PC-3 (cell line): ENCODE measurements around the gene MAGEA2B. TPM values are rescaled to one million over a fixed set of nuclear protein-coding genes. Genes with fewer than 3 reads are reported as not detected.
"Not testable (repeated sequence)": the region's sequence is repeated elsewhere in the genome, so short reads cannot be mapped to it uniquely, and the experiment has no call there.

ENCODE experiments used
- ATAC-seq: fragments of 200-7000 bp; cut with Tn5 transposase; 2 replicates; pipeline ENCODE4 v1.9.1; 2020; ENCODE audit warnings: mild to moderate bottlenecking, moderate library complexity
- BruUV-seq: library from RNA; stranded (reverse); fragments of 400-500 nt; replicated peaks from 2 replicates; lab custom pipeline; 2021; lab: Mats Ljungman, UMichigan
- CTCF ChIA-PET: fragments of 300-600 bp; sonication (Branson Sonifier 250); formaldehyde crosslinking; loops from one replicate; lab custom pipeline; 2022; ENCODE audit warnings: antibody characterized with exemption; lab: Charles Lee
- POLR2A ChIA-PET: fragments of 300-600 bp; sonication (Branson Sonifier 250); formaldehyde crosslinking; loops from one replicate; lab custom pipeline; 2022; ENCODE audit warnings: antibody characterized with exemption; ENCODE audit not compliant: unreplicated experiment; lab: Charles Lee
- DNase-seq: peaks from one replicate; pipeline ENCODE4 v3.0.0-alpha.2; 2015
- H2AFZ ChIP-seq: fragments of 300-600 bp; sonication (generic); 2 replicates; pipeline ENCODE4 v1.6.0; 2016; ENCODE audit warnings: antibody characterized with exemption, low read length
- H3F3A ChIP-seq: fragments of 300-600 bp; sonication (generic); one replicate; pipeline ENCODE4 v1.6.0; 2017; ENCODE audit warnings: antibody characterized with exemption, low read length, control low read depth, mild to moderate bottlenecking; ENCODE audit not compliant: unreplicated experiment
- H3K27ac ChIP-seq: fragments of 300-600 bp; sonication (generic); 2 replicates; pipeline ENCODE4 v1.5.1; 2016; ENCODE audit warnings: mild to moderate bottlenecking, low read length
- H3K27me3 ChIP-seq: fragments of 300-600 bp; sonication (generic); 2 replicates; pipeline ENCODE4 v1.6.1; 2016; ENCODE audit warnings: low read length, mixed read lengths
- H3K36me3 ChIP-seq: fragments of 300-600 bp; sonication (generic); 2 replicates; pipeline ENCODE4 v1.6.1; 2016; ENCODE audit warnings: low read depth, mixed run types, low read length, mixed read lengths
- H3K4me1 ChIP-seq: fragments of 300-600 bp; sonication (generic); 2 replicates; pipeline ENCODE4 v1.5.1; 2016; ENCODE audit warnings: low read length; ENCODE audit not compliant: insufficient read depth
- H3K4me2 ChIP-seq: fragments of 300-600 bp; sonication (generic); 2 replicates; pipeline ENCODE4 v1.6.0; 2016; ENCODE audit warnings: low read length
- H3K4me3 ChIP-seq: fragments of 300-600 bp; sonication (generic); 2 replicates; pipeline ENCODE4 v1.5.1; 2016; ENCODE audit warnings: mild to moderate bottlenecking, low read length, mixed read lengths
- H3K79me2 ChIP-seq: fragments of 300-600 bp; sonication (generic); 2 replicates; pipeline ENCODE4 v1.6.1; 2017; ENCODE audit warnings: low read length, mixed read lengths
- H3K9ac ChIP-seq: fragments of 300-600 bp; sonication (generic); 2 replicates; pipeline ENCODE4 v1.6.0; 2016; ENCODE audit warnings: mild to moderate bottlenecking, low read length
- H3K9me2 ChIP-seq: fragments of 300-600 bp; sonication (generic); replicated peaks from 2 replicates; pipeline ENCODE4 v1.6.1; 2016; ENCODE audit warnings: mixed run types, low read length, mixed read lengths
- H3K9me3 ChIP-seq: fragments of 300-600 bp; sonication (generic); 2 replicates; pipeline ENCODE4 v1.6.1; 2016; ENCODE audit warnings: low read length, mixed read lengths
- H4K20me1 ChIP-seq: fragments of 300-600 bp; sonication (generic); 2 replicates; pipeline ENCODE4 v1.6.1; 2016; ENCODE audit warnings: low read length, mixed read lengths
- CTCF ChIP-seq: fragments of 300-600 bp; sonication (generic); conservative IDR thresholded peaks from 2 replicates; pipeline ENCODE4 v1.5.1; 2017; ENCODE audit warnings: antibody characterized with exemption, low read depth, mild to moderate bottlenecking, low read length
- EZH2 ChIP-seq: fragments of 300-600 bp; sonication (generic); IDR thresholded peaks from one replicate; pipeline ENCODE4 v1.6.1; 2017; ENCODE audit warnings: antibody characterized with exemption, mild to moderate bottlenecking, low read length; ENCODE audit not compliant: unreplicated experiment
- EZH2phosphoT487 ChIP-seq: fragments of 300-600 bp; sonication (generic); IDR thresholded peaks from 2 replicates; pipeline ENCODE4 v1.6.1; 2018; ENCODE audit warnings: mild to moderate bottlenecking, antibody characterized with exemption, low read length, borderline replicate concordance
- intact Hi-C: fragments of 100-400 bp; cut with micrococcal nuclease; formaldehyde crosslinking; loops from 2 replicates; pipeline ENCODE4 v1.9.0; 2023
- total RNA-seq: library from RNA; depleted of rRNA; stranded (reverse); fragments of >200 nt; gene quantifications from 2 replicates; pipeline ENCODE4 v1.2.3, GENCODE V29; 2014

MAGEA2B gene
- total RNA-seq, 1 experiment from 2014 or later, result not detected

- H3K36me3 ChIP-seq, H2AFZ ChIP-seq, BruUV-seq, H3K9ac ChIP-seq, intact Hi-C loops, H3F3A ChIP-seq, DNase-seq, H4K20me1 ChIP-seq, H3K4me3 ChIP-seq, POLR2A ChIA-PET, H3K9me3 ChIP-seq, H3K27me3 ChIP-seq, H3K79me2 ChIP-seq, CTCF ChIA-PET, H3K4me2 ChIP-seq, ATAC-seq, H3K9me2 ChIP-seq, H3K4me1 ChIP-seq, H3K27ac ChIP-seq: not testable (repeated sequence)
Observed at GRCh38 chrX:152700390-152700789, 14.0 kb upstream of the MAGEA2B start.

GRCh38 chrX:152706500-152706899, 7.9 kb upstream of the MAGEA2B start:
- ATAC-seq, H3K4me1 ChIP-seq, H3K9me3 ChIP-seq, H3K27me3 ChIP-seq, H3K9me2 ChIP-seq, H3K36me3 ChIP-seq, POLR2A ChIA-PET, H3K79me2 ChIP-seq, H3K9ac ChIP-seq, BruUV-seq, DNase-seq, intact Hi-C loops, H3K4me2 ChIP-seq, CTCF ChIA-PET, H3K27ac ChIP-seq, H2AFZ ChIP-seq, H3F3A ChIP-seq, H3K4me3 ChIP-seq, H4K20me1 ChIP-seq: not testable (repeated sequence)

- H3K36me3 ChIP-seq, intact Hi-C loops, CTCF ChIA-PET, DNase-seq, H3K9me2 ChIP-seq, H2AFZ ChIP-seq, POLR2A ChIA-PET, H3K4me2 ChIP-seq, H3K79me2 ChIP-seq, H3K27me3 ChIP-seq, H3K4me1 ChIP-seq, H4K20me1 ChIP-seq, H3K4me3 ChIP-seq, H3K27ac ChIP-seq, ATAC-seq, BruUV-seq, H3K9me3 ChIP-seq, H3F3A ChIP-seq, H3K9ac ChIP-seq: not testable (repeated sequence)
Observed at GRCh38 chrX:152709173-152709572, 5.3 kb upstream of the MAGEA2B start, which contains the start of gene CSAG2. CSAG2 (minus strand) TSS chrX:152709273; CDS start chrX:152709112, 161 bp downstream.

- H3K4me1 ChIP-seq, ATAC-seq, H3K9me3 ChIP-seq, H3F3A ChIP-seq, CTCF ChIA-PET, H3K79me2 ChIP-seq, H3K4me3 ChIP-seq, H3K36me3 ChIP-seq, H4K20me1 ChIP-seq, H3K9me2 ChIP-seq, H3K27ac ChIP-seq, H3K27me3 ChIP-seq, H3K9ac ChIP-seq, POLR2A ChIA-PET, DNase-seq, intact Hi-C loops, H2AFZ ChIP-seq, H3K4me2 ChIP-seq, BruUV-seq: not testable (repeated sequence)
Observed at GRCh38 chrX:152713195-152713594, 1.2 kb upstream of the MAGEA2B start.

GRCh38 chrX:152725409-152725808, 11.0 kb downstream of the MAGEA2B start:
- TF ChIP-seq EZH2phosphoT487 (no peak), EZH2 (no peak), CTCF (no peak)
- no peaks in the 10 kb centered on the region for H3K9me3 ChIP-seq
- no peak overlapping the region for H3K27ac ChIP-seq
- no peaks in the 10 kb centered on the region for H3F3A ChIP-seq
- POLR2A ChIA-PET, result no interaction called here
- no peak overlapping the region for H2AFZ ChIP-seq
- H4K20me1 ChIP-seq, result no peaks in the 10 kb centered on the region
- H3K9me2 ChIP-seq, result no peaks in the 10 kb centered on the region
- no peak overlapping the region for H3K9ac ChIP-seq
- H3K27me3 ChIP-seq, result peaks cover 10% of the 10 kb centered on the region
- no TSS peak for BruUV-seq
- no peaks in the 10 kb centered on the region for H3K4me1 ChIP-seq
- intact Hi-C loops, result no loop called here
- no peaks in the 10 kb centered on the region for H3K36me3 ChIP-seq
- H3K4me2 ChIP-seq, result no peak overlapping the region
- no peaks in the 10 kb centered on the region for H3K79me2 ChIP-seq
- CTCF ChIA-PET, result no interaction called here
- ATAC-seq, result no peak
- H3K4me3 ChIP-seq, result no peak overlapping the region
- DNase-seq, result no peak
